GM19395 (cell line): ENCODE measurements around the gene NFIC.
"Not testable (repeated sequence)": the region's sequence is repeated elsewhere in the genome, so short reads cannot be mapped to it uniquely, and the experiment has no call there.

Experiments used
- ATAC-seq: cut with Tn5 transposase; IDR thresholded peaks from one replicate; pipeline ENCODE4 v1.9.1; 2021; ENCODE audit warnings: mild to moderate bottlenecking, moderate library complexity; ENCODE audit not compliant: unreplicated experiment

NFIC gene

DNA sequence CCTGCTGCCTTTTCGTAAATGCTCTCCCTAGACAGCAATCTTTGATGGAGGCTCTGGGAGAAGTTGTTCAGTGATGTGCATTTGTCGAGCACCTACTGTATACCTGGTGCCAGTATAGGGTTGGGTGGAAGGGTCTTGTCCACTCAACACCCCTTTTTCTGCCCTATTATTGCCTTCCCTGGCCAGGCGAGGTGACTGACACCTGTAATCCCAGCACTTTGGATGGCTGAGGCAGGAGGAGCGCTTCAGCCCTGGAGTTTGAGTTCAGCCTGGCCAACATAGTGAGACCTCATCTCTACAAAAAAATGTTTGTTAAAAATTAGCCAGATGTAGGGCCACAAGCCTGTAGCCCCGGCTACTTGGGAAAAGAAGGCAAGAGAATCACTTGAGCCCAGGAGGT is 49.3 kb downstream of the NFIC start:
- ATAC-seq: no peak

DNA sequence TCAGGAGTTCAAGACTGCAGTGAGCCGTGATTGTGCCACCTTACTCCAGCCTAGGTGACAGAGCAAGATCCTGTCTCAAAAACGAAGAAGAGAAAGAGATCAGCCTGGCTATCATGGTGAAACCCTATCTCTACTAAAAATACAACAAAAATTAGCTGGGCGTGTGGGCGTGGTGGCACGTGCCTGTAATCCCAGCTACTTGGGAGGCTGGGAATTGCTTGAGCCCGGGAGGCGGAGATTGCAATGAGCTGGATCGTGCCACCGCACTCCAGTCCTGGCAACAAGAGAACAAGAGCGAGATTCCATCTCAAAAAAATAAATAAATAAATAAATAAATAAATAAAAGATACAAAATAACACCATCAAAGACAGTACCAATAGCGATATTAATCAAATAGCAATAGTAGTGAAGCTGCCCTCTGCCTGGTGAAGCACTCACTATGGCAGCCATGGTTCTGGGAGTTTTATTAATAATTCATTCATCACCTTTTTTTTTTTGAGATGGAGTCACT is 53.9 kb downstream of the NFIC start:
- ATAC-seq: no peak

GRCh38 chr19:3420909-3421619 is 54.7 kb downstream of the NFIC start:
- no peak for ATAC-seq

- ATAC-seq: not testable (repeated sequence)
These were observed 55.3 kb downstream of the NFIC start for GRCh38 chr19:3421656-3422055.

DNA sequence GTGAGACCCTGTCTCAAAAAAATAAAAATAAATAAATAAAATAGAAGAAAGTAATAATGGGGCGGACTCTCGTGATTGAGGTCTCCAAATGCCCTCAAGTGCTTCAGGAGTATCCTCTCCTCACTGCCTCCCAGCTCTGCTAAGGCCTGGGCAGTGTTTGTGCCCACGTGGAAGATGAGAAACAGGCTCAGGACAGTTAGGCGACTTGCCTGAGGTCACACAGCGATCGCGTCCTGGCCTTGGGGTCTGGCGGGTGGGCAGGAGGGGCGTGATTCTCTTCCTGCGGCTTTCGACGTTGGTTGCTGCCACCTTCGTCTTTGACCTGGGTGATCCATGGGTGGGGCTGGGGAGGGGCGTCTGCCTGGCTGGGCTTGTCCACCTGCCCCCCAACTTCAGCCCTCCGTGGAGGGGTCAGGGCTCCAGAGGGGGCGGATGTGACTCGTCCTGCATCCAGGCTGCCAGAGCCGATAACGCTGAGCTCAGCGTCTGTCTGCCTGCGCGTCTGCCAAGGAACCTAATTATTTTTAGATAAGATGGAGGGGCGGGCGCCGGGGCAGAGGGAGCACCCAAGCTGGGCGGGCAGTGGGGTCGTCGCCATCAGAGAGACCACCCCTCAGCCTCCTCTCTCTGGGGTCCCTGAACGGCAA is 56.9 kb downstream of the NFIC start:
- no peak for ATAC-seq

DNA sequence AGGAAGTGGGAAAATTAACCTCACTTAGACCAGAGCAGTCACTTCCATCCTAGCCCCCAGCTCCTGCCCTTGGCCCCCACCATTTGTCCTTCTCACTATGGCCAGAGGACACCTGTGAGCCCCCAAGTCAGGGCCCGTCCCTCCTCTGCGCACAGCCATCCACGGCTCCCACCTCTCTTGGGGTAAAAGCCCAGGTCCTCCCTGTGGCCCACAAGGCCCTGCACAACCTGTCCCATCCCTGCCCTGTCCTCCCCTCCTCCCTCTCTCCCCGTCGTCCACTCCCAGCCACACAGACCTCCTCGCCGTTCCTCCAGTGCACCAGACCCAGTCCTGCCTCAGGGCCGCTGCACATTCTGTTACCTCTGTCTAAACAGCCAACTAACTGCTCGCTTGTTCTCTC is 60.0 kb downstream of the NFIC start:
- no peak for ATAC-seq

- not testable (repeated sequence) for ATAC-seq
These were observed 63.9 kb downstream of the NFIC start for GRCh38 chr19:3430366-3430680.

- no peak for ATAC-seq
These were observed 65.5 kb downstream of the NFIC start for GRCh38 chr19:3431760-3432397.

GRCh38 chr19:3433313-3433712 is 66.9 kb downstream of the NFIC start:
- no peak for ATAC-seq

DNA sequence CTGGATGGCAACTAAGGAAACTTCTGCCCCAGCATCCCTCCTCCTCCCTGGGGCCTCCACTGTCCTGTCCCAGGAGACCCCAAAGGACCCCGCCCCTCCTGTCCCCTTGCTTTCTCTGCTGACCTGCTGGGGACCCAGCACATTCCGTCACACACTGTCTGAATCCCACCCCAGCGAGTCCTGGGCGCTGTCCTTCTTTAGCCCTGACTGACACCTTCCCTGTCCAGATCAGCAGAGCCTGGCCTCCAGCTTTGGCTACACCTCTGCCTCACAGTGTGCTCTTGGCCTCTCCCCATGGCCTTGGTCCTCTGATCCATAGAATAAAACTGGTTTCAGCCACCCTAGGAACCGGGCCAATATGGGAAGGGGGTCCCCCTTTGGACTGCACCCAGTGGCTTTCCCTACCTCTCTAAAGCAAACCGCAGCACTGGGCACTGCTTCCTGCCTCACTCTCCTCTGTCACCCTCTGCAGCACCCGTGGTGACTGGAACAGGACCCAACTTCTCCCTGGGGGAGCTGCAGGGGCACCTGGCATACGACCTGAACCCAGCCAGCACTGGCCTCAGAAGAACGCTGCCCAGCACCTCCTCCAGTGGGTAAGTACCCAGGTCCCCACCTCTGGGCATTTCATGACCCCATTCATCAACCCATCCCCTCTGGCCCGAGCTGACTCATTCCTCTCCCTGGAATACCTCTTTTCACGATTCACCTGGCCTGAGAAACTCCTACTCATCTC is 67.6 kb downstream of the NFIC start:
- ATAC-seq: no peak

DNA sequence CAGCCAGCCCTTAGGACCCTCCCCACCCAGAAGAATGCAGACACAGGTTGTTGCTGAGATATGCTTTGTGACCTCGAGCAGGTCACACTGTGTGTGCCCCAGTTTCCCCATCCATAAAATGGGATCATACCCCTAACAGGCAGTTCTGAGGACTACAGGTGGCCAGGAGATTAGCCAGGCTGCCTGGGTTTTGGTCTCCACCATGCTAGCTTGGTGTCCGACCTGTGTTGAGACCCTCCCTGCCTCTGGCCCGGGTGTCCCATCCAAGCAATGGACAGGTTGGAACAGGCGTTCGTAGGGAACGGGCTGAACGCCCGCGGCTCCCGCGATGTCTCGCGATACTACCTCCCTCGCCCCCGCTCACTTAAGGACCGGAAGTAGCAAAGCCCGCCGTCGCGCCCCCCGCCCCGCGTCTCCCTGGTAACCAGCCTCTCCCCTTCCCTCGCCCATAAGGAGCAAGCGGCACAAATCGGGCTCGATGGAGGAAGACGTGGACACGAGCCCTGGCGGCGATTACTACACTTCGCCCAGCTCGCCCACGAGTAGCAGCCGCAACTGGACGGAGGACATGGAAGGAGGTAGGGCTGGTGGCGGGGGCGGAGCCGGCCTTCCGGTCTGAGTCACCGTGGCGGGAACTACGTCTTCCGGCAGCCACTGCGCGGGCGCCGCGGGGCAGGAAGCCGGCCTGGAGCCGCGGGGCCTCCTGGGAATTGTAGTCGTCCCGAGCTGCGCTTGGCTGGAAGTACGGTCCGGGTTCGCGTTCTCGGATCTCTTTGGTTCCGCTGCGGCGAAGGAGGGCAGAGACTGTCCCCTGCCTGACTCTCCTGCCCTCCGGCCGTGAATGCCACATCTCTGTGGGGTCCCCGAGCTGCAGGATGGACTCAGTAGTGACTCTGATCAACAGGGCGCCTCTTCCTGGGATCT is 68.5 kb downstream of the NFIC start:
- ATAC-seq: peak; percentile 78

DNA sequence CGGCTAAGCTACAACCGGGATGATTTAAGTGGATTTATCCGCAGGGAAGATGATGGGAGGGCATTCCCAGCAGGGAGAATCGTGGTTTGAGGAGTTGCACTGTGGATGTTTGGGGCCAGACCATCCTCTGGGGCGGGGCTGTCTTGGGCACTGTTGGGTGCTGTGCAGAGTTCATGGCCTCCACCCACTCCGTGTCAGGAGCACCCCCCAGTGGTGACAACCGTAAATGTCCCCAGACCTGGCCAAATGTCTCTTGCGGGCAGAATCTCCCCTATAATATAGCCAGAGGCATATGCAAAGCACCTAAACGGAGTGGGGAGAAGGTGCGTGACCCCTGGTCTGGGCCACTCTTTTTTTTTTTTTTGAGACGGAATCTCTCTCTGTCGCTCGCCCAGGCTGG is 73.7 kb downstream of the NFIC start:
- ATAC-seq: no peak

DNA sequence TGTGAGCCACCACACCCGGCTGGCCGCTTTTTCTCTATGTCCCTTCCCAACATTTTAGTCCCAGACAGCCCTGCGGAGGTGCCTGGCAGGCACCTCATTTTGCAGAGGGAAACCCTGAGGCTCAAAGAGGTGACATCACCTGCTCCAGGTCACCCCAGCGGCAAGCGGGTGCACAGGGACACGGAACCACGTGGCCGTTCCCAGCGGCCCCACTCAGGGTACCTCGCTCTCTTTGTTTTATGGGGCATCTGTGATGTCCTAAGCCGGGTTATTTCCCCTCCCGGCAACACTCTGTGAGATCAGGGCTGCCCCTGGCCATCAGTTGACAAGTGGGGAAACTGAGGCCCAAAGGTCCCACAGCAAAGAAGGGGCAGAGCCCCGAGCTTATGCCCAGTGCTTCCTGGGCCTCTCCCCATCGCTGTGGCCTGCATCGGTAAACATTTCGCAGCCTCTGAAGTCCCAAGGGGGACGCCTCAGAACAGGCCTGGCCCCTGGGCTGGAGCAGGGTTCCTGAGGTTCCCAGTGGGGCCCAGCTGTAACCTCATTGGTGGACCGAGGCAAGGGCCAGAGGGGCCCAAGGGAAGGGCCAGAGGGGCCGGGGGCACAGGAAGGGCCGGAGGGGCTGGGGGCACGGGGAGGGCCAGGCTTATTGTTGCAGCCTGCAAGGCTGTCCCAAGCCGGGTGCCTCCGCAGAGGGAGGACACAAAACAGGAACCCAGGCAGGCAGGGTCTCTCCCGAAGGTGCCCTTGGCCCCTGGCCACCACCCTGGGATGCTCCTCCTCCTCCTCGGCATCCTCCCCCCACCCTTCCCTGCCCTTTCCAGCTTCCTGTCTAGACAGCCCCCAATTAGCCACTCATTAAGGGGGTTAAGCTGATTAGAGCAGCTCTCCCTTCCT is 75.0 kb downstream of the NFIC start:
- ATAC-seq: no peak

- ATAC-seq: no peak
These were observed 75.6 kb downstream of the NFIC start for GRCh38 chr19:3441986-3442329.

DNA sequence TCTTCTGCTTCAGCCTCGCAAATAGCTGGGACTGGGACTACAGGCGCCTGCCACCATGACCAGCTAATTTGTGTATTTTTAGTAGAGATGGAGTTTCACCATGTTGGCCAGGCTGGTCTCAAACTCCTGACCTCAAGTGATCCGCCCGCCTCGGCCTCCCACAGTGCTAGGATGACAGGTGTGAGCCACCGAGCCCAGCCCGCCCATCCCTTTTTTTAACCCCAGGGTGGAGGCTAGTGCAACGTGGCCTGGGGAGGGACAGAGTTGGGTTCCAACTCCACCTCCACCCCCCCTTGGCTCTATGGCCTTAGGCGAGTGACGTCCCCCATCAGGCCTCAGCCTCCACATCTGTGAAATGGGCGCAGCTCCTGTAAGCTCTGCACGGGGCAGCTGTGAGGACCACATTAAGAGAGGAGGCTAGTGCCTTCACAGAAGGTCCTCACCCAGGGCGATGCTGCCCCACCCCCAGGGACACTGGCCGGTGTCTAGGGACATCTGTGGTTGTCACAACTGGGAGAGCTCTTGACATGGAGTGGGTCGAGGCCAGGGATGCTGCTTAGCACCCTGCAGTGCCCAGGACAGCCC is 76.2 kb downstream of the NFIC start:
- no peak for ATAC-seq

- no peak for ATAC-seq
These were observed 77.7 kb downstream of the NFIC start for GRCh38 chr19:3443840-3444694.

GRCh38 chr19:3444695-3445234 is 78.4 kb downstream of the NFIC start:
- no peak for ATAC-seq

GRCh38 chr19:3446657-3447056 is 80.3 kb downstream of the NFIC start:
- not testable (repeated sequence) for ATAC-seq
